GM12892 (cell line): ENCODE measurements around the gene DNAJC5.

Experiments used
- POLR2A ChIP-seq: IDR thresholded peaks from 2 replicates; pipeline ENCODE4 v1.6.1; 2011; ENCODE audit warnings: low read depth, low read length, control low read depth
- POLR2AphosphoS5 ChIP-seq: IDR thresholded peaks from 2 replicates; pipeline ENCODE4 v1.6.1; 2011; ENCODE audit warnings: low read depth, low read length, control low read depth
- TAF1 ChIP-seq: IDR thresholded peaks from 2 replicates; pipeline ENCODE4 v1.6.1; 2011; ENCODE audit warnings: low read depth, mild to moderate bottlenecking, control low read depth, low read length, borderline replicate concordance

DNA sequence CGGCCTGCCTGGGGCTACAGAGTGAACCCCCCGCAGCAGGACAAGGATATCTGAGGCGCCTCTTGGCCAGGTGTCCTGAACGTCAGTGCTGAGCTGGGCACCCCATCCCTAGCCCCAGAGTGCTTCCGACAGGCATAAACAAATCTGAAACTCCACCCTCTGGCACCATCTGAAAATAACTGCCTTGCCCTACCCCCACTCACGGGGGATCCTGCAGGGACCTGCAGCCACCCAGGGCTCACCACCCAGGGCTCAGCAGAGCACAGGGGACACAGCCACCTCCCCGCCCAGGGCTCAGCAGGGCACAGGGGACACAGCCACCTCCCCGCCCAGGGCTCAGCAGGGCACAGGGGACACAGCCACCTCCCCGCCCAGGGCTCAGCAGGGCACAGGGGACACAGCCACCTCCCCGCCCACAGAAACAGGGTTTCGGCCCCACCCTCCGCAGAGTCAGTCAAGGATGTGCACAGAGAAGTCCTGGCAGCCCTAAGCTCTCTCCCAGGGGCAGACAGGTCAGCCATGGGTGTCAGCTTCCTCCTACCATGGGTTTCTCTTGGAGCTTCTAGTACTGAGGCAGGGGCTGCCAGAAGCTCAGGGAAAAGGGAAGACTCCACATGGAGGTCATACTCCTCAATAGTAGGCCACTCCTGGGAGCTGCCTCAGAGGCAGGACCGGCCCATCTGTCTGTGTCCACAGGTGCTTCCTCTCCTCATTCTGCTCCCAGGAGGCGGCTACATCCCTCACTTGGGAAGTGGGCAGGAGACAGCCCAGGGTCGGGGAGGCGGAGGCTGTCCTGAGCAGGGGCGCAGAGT, 56.7 kb downstream of the DNAJC5 start:
- no peak for TF ChIP-seq POLR2AphosphoS5
- TF ChIP-seq POLR2A: no peak
- no peak for TF ChIP-seq TAF1
